Esophagus squamous epithelium (tissue), 4 donors: ENCODE measurements around the gene PREX1.

Experiments used
- CTCF ChIP-seq, 6 experiments: fragments of 450-650 bp in 4 of 6; fragments of 200-600 bp in 2 of 6; sonication (generic) in 2 of 6; IDR thresholded peaks; one replicate each; pipeline ENCODE4 v1.5.1; 2016 to 2019; ENCODE audit warnings: antibody characterized with exemption in 6 of 6, mild to moderate bottlenecking in 4 of 6, moderate library complexity in 4 of 6
- POLR2A ChIP-seq, 4 donors: fragments of 450-650 bp; IDR thresholded peaks; one replicate each; pipeline ENCODE4 v1.6.1; 2017; ENCODE audit warnings: antibody characterized with exemption in 4 of 4, mild to moderate bottlenecking in 4 of 4, moderate library complexity in 3 of 4

- TF ChIP-seq CTCF (IDR thresholded peaks at IDR 0.05) (no peak), POLR2A (IDR thresholded peaks at IDR 0.05) (no peak)
These were observed 149.4 kb downstream of the PREX1 start for GRCh38 chr20:48678421-48678820.
